HG03025 (cell line): ENCODE measurements around the gene TLCD3A.
"Not testable (repeated sequence)": the region's sequence is repeated elsewhere in the genome, so short reads cannot be mapped to it uniquely, and the experiment has no call there.

Experiments used
- ATAC-seq: cut with Tn5 transposase; IDR thresholded peaks from one replicate; pipeline ENCODE4 v1.9.1; 2021; ENCODE audit warnings: mild to moderate bottlenecking, moderate library complexity; ENCODE audit not compliant: unreplicated experiment, low FRiP score

TLCD3A gene

DNA sequence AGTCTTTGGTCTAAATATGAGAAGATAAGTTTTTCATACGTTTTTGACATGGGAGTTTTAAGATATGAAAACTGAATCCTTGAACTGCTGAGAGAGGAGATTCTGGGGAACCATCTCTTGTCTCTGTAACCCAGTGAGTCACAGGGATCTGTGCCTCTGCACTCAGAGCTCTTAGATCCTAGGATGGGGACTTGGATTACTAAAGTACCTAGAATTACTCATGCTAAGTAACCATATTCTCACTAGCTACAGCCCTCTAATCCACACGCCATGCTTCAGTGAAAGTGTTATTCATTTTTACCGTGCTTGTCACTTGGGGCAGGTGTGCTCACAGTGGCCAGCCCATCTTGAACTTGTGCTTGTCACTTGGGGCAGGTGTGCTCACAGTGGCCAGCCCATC lies 51.7 kb downstream of the TLCD3A start:
- ATAC-seq = no peak

DNA sequence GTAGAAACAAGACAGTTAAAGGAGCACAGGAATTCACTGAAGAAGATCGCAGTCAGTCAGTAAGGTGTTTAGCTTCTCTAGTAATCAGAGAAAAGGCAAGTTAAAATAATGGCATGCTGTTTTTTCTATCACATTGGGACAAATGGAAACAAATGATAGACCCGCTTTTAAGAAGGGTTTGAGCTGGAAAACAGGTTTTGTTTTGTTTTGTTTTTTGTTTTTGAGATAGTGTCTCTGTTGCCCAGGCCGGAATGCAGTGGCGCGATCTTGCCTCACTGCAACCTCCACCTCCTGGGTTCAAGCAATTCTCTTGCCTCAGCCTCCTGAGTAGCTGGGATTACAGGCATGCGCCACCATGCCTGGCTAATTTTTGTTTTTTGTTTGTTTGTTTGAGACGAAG lies 53.5 kb downstream of the TLCD3A start:
- ATAC-seq = not testable (repeated sequence)

DNA sequence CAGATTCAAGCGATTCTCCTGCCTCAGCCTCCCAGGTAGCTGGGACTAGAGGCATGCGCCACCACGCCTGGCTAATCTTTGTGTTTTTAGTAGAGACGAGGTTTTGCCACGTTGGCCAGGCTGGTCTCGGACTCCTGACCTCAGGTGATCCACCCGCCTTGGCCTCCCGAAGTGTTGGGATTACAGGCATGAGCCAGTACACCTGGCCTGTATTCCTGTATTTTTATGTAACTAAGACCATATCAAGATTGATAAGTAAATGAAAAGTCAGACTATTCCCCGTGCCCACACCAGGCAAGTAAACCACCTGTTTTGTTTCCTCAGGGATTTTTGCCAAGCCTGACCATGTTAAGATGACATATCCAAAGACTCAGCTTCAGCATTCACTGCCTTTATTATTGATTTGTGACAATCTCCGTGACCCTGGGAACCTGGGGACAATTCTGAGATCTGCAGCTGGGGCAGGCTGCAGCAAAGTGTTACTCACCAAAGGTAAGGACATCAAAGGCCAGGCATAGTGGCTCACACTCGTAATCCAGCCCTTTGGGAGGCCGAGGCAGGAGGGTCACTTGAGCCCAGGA lies 55.3 kb downstream of the TLCD3A start:
- no peak for ATAC-seq

DNA sequence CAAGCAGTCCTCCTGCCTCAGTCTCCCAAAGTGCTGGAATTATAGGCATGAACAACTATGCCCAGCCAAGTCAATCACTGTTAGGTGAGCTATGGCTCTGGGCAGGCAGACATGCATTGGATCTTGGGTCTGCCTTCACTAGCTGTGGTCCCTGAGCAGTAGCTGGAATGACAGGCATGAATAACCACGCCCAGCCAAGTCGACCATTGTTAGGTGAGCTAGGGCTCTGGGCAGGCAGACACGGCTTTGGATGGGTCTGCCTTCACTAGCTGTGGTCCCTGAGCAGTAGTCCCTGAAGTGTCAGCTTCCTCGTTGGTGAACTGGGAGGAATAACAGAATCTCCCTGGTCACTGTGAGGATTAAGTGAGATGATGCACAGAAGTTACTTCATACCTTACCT lies 56.2 kb downstream of the TLCD3A start:
- no peak for ATAC-seq

DNA sequence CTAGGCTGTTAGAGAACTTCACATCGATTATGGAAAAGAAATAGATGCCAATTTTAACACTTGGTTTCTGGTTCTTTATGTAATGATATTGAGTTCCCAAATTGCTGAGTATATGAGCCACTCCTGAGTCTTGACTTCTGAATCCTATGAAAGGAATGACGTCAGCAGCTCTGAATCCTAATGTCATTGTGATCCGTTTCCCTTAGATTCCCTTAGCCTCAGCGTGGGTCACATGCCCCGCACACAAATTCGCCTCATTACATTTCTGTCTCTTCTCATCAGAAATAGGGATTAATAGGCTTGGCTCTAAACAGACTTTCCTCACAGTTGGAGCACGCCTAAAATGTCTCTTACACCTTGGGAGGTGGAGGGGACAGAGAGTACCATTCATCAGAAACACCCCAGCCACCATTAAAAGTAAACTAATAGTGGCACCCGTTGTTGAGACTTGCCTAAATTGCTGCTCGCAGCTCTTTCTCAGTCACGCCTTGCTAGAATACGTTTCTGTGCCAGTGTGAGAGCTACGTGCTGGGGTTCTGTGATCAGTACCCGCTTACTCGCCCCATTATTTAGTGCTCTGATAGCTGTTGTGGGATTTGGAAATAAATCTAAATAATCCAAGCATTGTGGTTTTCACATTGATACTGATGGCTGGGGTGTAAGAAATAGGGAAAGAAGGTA lies 56.9 kb downstream of the TLCD3A start:
- no peak for ATAC-seq

DNA sequence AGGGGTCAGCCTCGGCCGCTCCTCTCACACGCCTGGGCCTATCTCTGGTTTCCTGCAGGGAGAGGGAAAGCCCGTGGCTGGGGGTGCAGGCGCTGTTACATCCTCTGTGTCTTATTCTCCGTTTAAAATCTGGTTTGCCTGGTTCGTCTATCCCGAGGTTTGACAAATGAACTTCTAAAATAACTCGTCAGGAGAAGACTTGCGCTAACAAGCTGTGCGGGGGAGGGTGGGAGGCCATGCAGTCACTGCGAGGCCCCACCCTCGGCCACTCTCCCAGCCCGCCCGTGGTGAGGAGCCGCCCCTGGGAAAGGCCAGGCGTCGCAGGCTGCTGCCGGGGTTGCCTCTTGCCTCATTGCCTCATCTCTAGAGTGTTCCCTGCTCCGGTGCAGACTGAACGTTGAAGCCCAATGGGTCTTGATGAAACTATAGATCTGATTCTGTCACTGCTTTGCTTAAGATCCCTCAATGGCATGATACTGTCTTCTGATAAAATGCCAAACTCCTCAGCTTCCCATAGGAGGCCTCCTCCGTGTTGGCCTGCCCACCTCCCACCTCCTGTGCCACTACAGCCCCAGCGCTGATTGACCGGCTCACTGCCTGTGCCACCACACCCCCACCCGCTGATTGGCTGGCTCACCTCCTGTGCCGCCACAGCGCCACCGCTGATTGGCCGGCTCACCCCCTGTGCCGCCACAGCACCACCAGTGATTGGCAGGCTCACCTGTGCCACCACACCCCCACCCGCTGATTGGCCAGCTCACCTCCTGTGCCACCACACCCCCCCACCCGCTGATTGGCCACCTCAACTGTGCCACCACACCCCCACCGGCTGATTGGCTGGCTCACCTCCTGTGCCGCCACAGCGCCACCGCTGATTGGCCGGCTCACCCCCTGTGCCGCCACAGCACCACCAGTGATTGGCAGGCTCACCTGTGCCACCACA lies 57.8 kb downstream of the TLCD3A start:
- ATAC-seq = not testable (repeated sequence)

DNA sequence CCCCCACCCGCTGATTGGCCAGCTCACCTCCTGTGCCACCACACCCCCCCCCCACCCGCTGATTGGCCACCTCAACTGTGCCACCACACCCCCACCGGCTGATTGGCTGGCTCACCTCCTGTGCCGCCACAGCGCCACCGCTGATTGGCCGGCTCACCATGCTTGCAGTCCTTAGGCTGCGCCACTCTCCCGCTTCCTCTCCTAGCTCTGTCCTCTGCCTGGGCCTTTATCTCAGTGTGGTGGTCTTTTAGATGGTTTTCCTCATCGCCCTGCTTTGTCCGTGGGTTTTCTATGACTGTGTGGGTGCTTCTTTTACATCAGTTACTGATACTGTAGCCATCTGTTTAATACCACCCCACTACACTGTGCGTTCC lies 58.5 kb downstream of the TLCD3A start:
- ATAC-seq = not testable (repeated sequence)

DNA sequence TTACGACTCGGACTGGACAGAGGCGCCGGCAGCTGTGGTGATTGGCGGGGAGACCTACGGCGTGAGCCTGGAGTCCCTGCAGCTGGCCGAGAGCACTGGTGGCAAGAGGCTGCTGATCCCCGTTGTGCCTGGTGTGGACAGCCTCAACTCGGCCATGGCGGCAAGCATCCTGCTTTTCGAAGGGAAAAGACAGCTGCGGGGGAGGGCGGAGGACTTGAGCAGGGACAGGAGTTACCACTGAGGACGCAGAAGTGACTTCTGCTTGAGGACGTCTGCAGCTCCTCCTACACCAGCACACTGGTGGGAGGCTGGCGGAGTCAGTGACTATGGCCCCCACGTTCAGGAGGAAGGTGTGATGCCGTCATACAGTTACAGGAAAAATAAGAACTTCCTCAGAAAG lies 59.4 kb downstream of the TLCD3A start:
- no peak for ATAC-seq

DNA sequence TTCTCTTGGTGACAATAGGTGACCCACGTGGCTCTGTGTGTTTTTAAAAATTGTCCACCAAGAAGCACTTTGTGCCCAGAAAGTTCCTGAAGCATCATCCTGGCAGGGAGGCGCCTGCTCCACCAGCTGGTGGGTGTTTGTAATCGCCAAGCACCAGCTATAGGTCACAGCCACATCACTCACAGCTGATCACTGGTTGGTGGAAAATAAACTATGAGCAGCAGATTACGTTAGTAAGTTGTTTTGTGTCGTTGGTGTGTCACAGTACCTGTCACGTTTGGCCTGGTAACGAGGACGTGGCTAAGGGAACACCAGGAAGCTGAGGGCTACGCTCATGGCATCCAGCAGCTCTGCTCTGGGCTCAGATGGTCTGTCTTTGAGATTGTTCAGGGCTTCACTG lies 59.9 kb downstream of the TLCD3A start:
- no peak for ATAC-seq
